ENCODE measurements around the gene PTPN4.

The PTPN4 gene

DNA sequence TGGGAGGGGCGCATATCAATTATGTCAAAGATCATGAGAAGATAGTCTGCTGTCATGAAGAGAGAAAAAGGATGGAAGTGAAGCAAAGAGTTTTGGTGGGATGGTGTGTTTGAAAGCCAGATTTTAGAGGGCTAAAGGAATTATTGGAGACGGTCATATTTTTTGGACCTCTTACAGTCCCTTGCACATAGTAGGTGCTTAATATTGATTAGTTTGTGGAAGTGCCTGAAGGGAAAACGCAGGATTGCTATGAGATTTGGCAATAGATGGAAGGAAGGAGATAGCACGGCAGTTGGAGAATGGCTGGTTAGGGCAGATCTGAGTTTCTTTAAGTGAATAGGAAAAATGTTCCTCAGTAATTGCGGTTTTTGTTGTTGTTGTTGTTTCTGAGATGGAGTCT lies 269.1 kb downstream of the PTPN4 start:
- H2BK5ac ChIP-seq (ENCODE audit: low read depth, low read length, poor library complexity) = no peak overlapping the region
- peaks cover 0 to 2% of the 10 kb centered on the region in 2 experiments for H3K36me3 ChIP-seq (ENCODE audit: control insufficient read depth in 1 of 2, insufficient read depth in 2 of 2, low read length in 2 of 2)
- no peak overlapping the region for H3K9ac ChIP-seq (ENCODE audit: low read length)
- H3K4me3 ChIP-seq (ENCODE audit: low read depth, low read length) = no peak overlapping the region
- no peak overlapping the region for H4K91ac ChIP-seq (ENCODE audit: low read depth, low read length)
- no peak overlapping the region for H2AFZ ChIP-seq (ENCODE audit: insufficient read depth, low read length, poor library complexity)
- peaks cover 2% of the 10 kb centered on the region for H3K79me1 ChIP-seq (ENCODE audit: low read length)
- no peak overlapping the region for H3K4ac ChIP-seq (ENCODE audit: low read depth, low read length)
- H3K4me1 ChIP-seq (ENCODE audit: control insufficient read depth in 1 of 2, insufficient read depth in 2 of 2, low read length in 2 of 2) = peaks cover 9% of the 10 kb centered on the region in 2 experiments
- H3K14ac ChIP-seq (ENCODE audit: low read length) = no peak overlapping the region
- no peaks in the 10 kb centered on the region for H3K79me2 ChIP-seq (ENCODE audit: control insufficient read depth, insufficient read depth, low read length, poor library complexity)
- H3K9me3 ChIP-seq (ENCODE audit: insufficient read depth, low read depth, low read length) = no peaks in the 10 kb centered on the region
- H3K27ac ChIP-seq (ENCODE audit: low read depth, low read length) = no peak overlapping the region
- H2BK120ac ChIP-seq (ENCODE audit: insufficient read depth, low read length, poor library complexity) = no peak overlapping the region
- no peak overlapping the region for H2AK5ac ChIP-seq (ENCODE audit: low read length)
- H3K23ac ChIP-seq (ENCODE audit: low read length) = no peak overlapping the region
- no peak overlapping the region for H3K4me2 ChIP-seq (ENCODE audit: low read length)
- no peak overlapping the region for H2BK12ac ChIP-seq (ENCODE audit: low read length)
- no peaks in the 10 kb centered on the region for H3K27me3 ChIP-seq (ENCODE audit: insufficient read depth, low read length)
- no peak overlapping the region for H4K8ac ChIP-seq (ENCODE audit: low read depth, low read length)
- no peak overlapping the region for H3K18ac ChIP-seq (ENCODE audit: low read length)
- no CpG with 5 or more reads among the region's 5 CpGs for WGBS (ENCODE audit: extremely low coverage, insufficient coverage, insufficient read length)
- no peak overlapping the region for H4K12ac ChIP-seq (ENCODE audit: low read depth, low read length)
- no peak for DNase-seq

DNA sequence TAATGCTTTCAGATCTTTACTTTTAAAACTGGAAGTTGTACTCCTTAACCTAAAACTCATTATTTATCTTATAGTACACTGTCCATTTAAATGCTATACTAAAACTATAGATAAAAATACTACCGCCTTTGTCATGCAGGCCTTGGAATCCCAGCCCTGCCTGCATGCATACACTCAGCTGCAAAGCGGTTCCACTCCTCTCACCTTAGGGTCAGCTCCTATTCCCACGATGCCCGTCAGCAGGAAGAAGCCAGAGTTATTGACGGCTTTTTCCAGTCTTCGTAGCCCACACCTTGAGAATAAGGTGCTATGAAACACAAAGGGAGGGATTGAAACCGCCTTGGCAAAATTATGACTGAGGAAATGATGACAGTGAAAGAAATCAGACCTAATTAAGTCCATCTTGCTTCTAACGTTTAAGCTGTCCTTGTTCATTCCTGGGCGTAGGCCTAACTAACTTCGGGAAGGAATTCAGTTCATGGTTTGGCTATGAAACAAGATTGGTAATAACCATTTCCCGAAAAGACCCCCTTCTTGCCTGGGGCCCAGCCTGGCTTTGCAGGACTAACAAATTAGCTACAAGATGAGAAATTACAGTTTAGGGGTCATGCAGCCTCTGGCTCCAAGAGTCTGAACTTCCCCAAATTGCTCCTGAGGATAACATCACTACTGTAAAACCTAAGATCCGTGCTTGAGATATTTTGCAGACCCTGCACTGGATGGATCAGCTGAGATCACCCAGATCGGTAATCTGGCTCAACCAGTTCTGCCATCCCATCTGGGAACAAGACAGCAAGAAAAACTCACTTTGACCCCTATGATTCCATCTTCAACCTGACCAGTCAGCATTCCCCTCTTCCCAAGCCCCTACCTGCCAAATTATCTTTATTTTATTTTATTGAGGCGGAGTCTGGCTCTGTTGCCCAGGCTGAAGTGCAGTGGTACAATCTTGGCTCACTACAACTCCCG lies 270.2 kb downstream of the PTPN4 start:
- no CpG with 5 or more reads among the region's 15 CpGs for WGBS (ENCODE audit: extremely low coverage, insufficient coverage, insufficient read length)
- H3K79me1 ChIP-seq (ENCODE audit: low read length) = peaks cover 2% of the 10 kb centered on the region
- H3K9me3 ChIP-seq (ENCODE audit: insufficient read depth, low read depth, low read length) = no peaks in the 10 kb centered on the region
- peak overlapping the region; percentile 14 for H3K18ac ChIP-seq (ENCODE audit: low read length)
- H2AFZ ChIP-seq (ENCODE audit: insufficient read depth, low read length, poor library complexity) = no peak overlapping the region
- peak overlapping the region; percentile 11 for H4K91ac ChIP-seq (ENCODE audit: low read depth, low read length)
- H3K4me1 ChIP-seq (ENCODE audit: control insufficient read depth in 1 of 2, insufficient read depth in 2 of 2, low read length in 2 of 2) = peaks cover 9% of the 10 kb centered on the region in 2 experiments
- no peaks in the 10 kb centered on the region for H3K27me3 ChIP-seq (ENCODE audit: insufficient read depth, low read length)
- no peak overlapping the region for H3K23ac ChIP-seq (ENCODE audit: low read length)
- H4K12ac ChIP-seq (ENCODE audit: low read depth, low read length) = no peak overlapping the region
- peak overlapping the region; percentile 45 for H3K4me2 ChIP-seq (ENCODE audit: low read length)
- H3K79me2 ChIP-seq (ENCODE audit: control insufficient read depth, insufficient read depth, low read length, poor library complexity) = no peaks in the 10 kb centered on the region
- no peak overlapping the region for H2AK5ac ChIP-seq (ENCODE audit: low read length)
- H2BK5ac ChIP-seq (ENCODE audit: low read depth, low read length, poor library complexity) = no peak overlapping the region
- DNase-seq = peak; percentile 68 to 92
- H3K4ac ChIP-seq (ENCODE audit: low read depth, low read length) = no peak overlapping the region
- peak overlapping the region; percentile 65 for H2BK12ac ChIP-seq (ENCODE audit: low read length)
- H3K14ac ChIP-seq (ENCODE audit: low read length) = no peak overlapping the region
- H3K27ac ChIP-seq (ENCODE audit: low read depth, low read length) = peak overlapping the region; percentile 61
- peak overlapping the region; percentile 17 for H2BK120ac ChIP-seq (ENCODE audit: insufficient read depth, low read length, poor library complexity)
- no peak overlapping the region for H3K9ac ChIP-seq (ENCODE audit: low read length)
- no peaks in the 10 kb centered on the region for H3K36me3 ChIP-seq (ENCODE audit: control insufficient read depth in 1 of 2, insufficient read depth in 2 of 2, low read length in 2 of 2)
- H4K8ac ChIP-seq (ENCODE audit: low read depth, low read length) = peak overlapping the region; percentile 54
- H3K4me3 ChIP-seq (ENCODE audit: low read depth, low read length) = no peak overlapping the region

DNA sequence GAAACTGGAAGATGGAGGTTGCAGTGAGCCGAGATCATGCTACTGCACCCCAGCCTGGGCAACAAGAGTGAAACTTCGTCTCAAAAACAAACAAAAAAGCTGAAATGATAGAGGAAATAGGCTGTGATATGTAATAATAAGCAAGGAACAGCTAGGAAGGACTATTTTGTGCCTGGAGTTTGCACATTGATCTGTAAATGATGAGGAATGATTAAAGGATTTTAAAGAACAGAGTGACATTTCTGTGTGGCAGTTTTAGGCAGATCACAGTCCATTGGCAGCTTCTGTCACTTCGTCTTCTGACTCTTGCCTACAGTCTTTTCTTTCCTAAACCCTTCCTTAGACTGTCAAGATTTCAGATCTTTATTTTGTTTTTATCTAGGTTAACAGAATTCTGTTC lies 272.6 kb downstream of the PTPN4 start:
- no peak overlapping the region for H4K12ac ChIP-seq (ENCODE audit: low read depth, low read length)
- H3K4me2 ChIP-seq (ENCODE audit: low read length) = no peak overlapping the region
- H2AFZ ChIP-seq (ENCODE audit: insufficient read depth, low read length, poor library complexity) = no peak overlapping the region
- H3K23ac ChIP-seq (ENCODE audit: low read length) = no peak overlapping the region
- no peaks in the 10 kb centered on the region for H3K27me3 ChIP-seq (ENCODE audit: insufficient read depth, low read length)
- H2BK5ac ChIP-seq (ENCODE audit: low read depth, low read length, poor library complexity) = no peak overlapping the region
- no peak overlapping the region for H3K9ac ChIP-seq (ENCODE audit: low read length)
- no peak overlapping the region for H2AK5ac ChIP-seq (ENCODE audit: low read length)
- no peak overlapping the region for H3K27ac ChIP-seq (ENCODE audit: low read depth, low read length)
- no peak overlapping the region for H4K91ac ChIP-seq (ENCODE audit: low read depth, low read length)
- no peaks in the 10 kb centered on the region for H3K36me3 ChIP-seq (ENCODE audit: control insufficient read depth in 1 of 2, insufficient read depth in 2 of 2, low read length in 2 of 2)
- no peaks in the 10 kb centered on the region for H3K9me3 ChIP-seq (ENCODE audit: insufficient read depth, low read depth, low read length)
- H4K8ac ChIP-seq (ENCODE audit: low read depth, low read length) = no peak overlapping the region
- no peak overlapping the region for H2BK120ac ChIP-seq (ENCODE audit: insufficient read depth, low read length, poor library complexity)
- no CpG with 5 or more reads among the region's 3 CpGs for WGBS (ENCODE audit: extremely low coverage, insufficient coverage, insufficient read length)
- no peak for DNase-seq
- H3K4me3 ChIP-seq (ENCODE audit: low read depth, low read length) = no peak overlapping the region
- peaks cover 2% of the 10 kb centered on the region for H3K79me1 ChIP-seq (ENCODE audit: low read length)
- peaks cover 9% of the 10 kb centered on the region in 2 experiments for H3K4me1 ChIP-seq (ENCODE audit: control insufficient read depth in 1 of 2, insufficient read depth in 2 of 2, low read length in 2 of 2)
- no peak overlapping the region for H2BK12ac ChIP-seq (ENCODE audit: low read length)
- no peak overlapping the region for H3K18ac ChIP-seq (ENCODE audit: low read length)
- no peak overlapping the region for H3K14ac ChIP-seq (ENCODE audit: low read length)
- H3K4ac ChIP-seq (ENCODE audit: low read depth, low read length) = no peak overlapping the region
- no peaks in the 10 kb centered on the region for H3K79me2 ChIP-seq (ENCODE audit: control insufficient read depth, insufficient read depth, low read length, poor library complexity)

All from trophoblast cell (in vitro differentiated cells and primary cell).